ENCODE measurements around the gene RNF141.

Gene RNF141

GRCh38 chr11:10520562-10520961 lies 20.4 kb downstream of the RNF141 start:
- no peak overlapping the region for H3K4me3 ChIP-seq (ENCODE audit: insufficient read depth in 1 of 2, low read depth in 1 of 2, low read length in 2 of 2)
- no peak overlapping the region for H2AK5ac ChIP-seq (ENCODE audit: low read length, severe bottlenecking)
- no peaks in the 10 kb centered on the region for H3K27me3 ChIP-seq (ENCODE audit: control insufficient read depth in 1 of 2, insufficient read depth in 1 of 2, low read length in 2 of 2)
- H2BK12ac ChIP-seq (ENCODE audit: low read length in 2 of 2): no peak overlapping the region
- H3K4me2 ChIP-seq (ENCODE audit: low read length, poor library complexity, severe bottlenecking): no peak overlapping the region
- H2BK5ac ChIP-seq (ENCODE audit: low read depth, low read length, poor library complexity, severe bottlenecking): no peak overlapping the region
- H2BK15ac ChIP-seq (ENCODE audit: low read depth, poor library complexity, severe bottlenecking): no peak overlapping the region
- no peak overlapping the region for H3K4ac ChIP-seq (ENCODE audit: low read depth in 1 of 2, low read length in 2 of 2)
- peaks cover 4% of the 10 kb centered on the region for H3K79me1 ChIP-seq (replicated peaks; ENCODE audit: low read length, poor library complexity, severe bottlenecking)
- H3K36me3 ChIP-seq (ENCODE audit: control insufficient read depth in 1 of 2, insufficient read depth in 2 of 2, low read depth in 1 of 2, low read length in 2 of 2): peaks cover 8 to 88% of the 10 kb centered on the region in 2 experiments
- H4K8ac ChIP-seq (ENCODE audit: low read length): no peak overlapping the region
- WGBS: 90% methylated on average over 2 of the region's 2 CpGs
- no peak for DNase-seq
- no peak overlapping the region for H4K91ac ChIP-seq (ENCODE audit: low read length)
- no peak overlapping the region for H3K23ac ChIP-seq (ENCODE audit: low read length in 2 of 2)
- no peak overlapping the region for H3K27ac ChIP-seq (ENCODE audit: low read length, poor library complexity, severe bottlenecking)
- no peak overlapping the region for H2AFZ ChIP-seq (ENCODE audit: low read depth, low read length)
- H3K4me1 ChIP-seq (ENCODE audit: control insufficient read depth, insufficient read depth, low read depth, low read length): no peaks in the 10 kb centered on the region
- no peaks in the 10 kb centered on the region for H3K9me3 ChIP-seq (ENCODE audit: control insufficient read depth, low read length)
- no peak overlapping the region for H3K9ac ChIP-seq (ENCODE audit: low read length)
- no peak overlapping the region for H2BK120ac ChIP-seq (ENCODE audit: low read depth, low read length)
- no peak overlapping the region for H3K18ac ChIP-seq (ENCODE audit: low read depth in 1 of 2, low read length in 2 of 2)
- no peak overlapping the region for H3K14ac ChIP-seq (ENCODE audit: low read length in 2 of 2)

GRCh38 chr11:10519630-10520029 lies 21.4 kb downstream of the RNF141 start:
- Histone ChIP-seq H3K27me3 (ENCODE audit: control insufficient read depth in 1 of 2, insufficient read depth in 1 of 2, low read length in 2 of 2) (no peaks in the 10 kb centered on the region), H3K79me1 (replicated peaks; ENCODE audit: low read length, poor library complexity, severe bottlenecking) (peaks cover 4% of the 10 kb centered on the region), H3K18ac (ENCODE audit: low read depth in 1 of 2, low read length in 2 of 2) (no peak overlapping the region), H4K8ac (ENCODE audit: low read length) (no peak overlapping the region), H3K36me3 (ENCODE audit: control insufficient read depth in 1 of 2, insufficient read depth in 2 of 2, low read depth in 1 of 2, low read length in 2 of 2) (peaks cover 8 to 88% of the 10 kb centered on the region in 2 experiments), H3K4me1 (ENCODE audit: control insufficient read depth, insufficient read depth, low read depth, low read length) (no peaks in the 10 kb centered on the region), H3K27ac (ENCODE audit: low read length, poor library complexity, severe bottlenecking) (no peak overlapping the region), H4K91ac (ENCODE audit: low read length) (no peak overlapping the region), H2BK12ac (ENCODE audit: low read length in 2 of 2) (no peak overlapping the region), H3K23ac (ENCODE audit: low read length in 2 of 2) (no peak overlapping the region), H2AK5ac (ENCODE audit: low read length, severe bottlenecking) (no peak overlapping the region), H3K4ac (ENCODE audit: low read depth in 1 of 2, low read length in 2 of 2) (no peak overlapping the region), H3K9me3 (ENCODE audit: control insufficient read depth, low read length) (no peaks in the 10 kb centered on the region), H3K9ac (ENCODE audit: low read length) (no peak overlapping the region), H2BK5ac (ENCODE audit: low read depth, low read length, poor library complexity, severe bottlenecking) (no peak overlapping the region), H3K4me2 (ENCODE audit: low read length, poor library complexity, severe bottlenecking) (no peak overlapping the region), H2BK15ac (ENCODE audit: low read depth, poor library complexity, severe bottlenecking) (no peak overlapping the region), H3K4me3 (ENCODE audit: insufficient read depth in 1 of 2, low read depth in 1 of 2, low read length in 2 of 2) (no peak overlapping the region), H3K14ac (ENCODE audit: low read length in 2 of 2) (no peak overlapping the region), H2AFZ (ENCODE audit: low read depth, low read length) (no peak overlapping the region), H2BK120ac (ENCODE audit: low read depth, low read length) (no peak overlapping the region)
- 100% methylated on average over 2 of the region's 2 CpGs for WGBS
- no peak for DNase-seq

GRCh38 chr11:10518891-10519290 lies 22.1 kb downstream of the RNF141 start:
- Histone ChIP-seq H3K4ac (ENCODE audit: low read depth in 1 of 2, low read length in 2 of 2) (no peak overlapping the region), H3K4me2 (ENCODE audit: low read length, poor library complexity, severe bottlenecking) (no peak overlapping the region), H2AK5ac (ENCODE audit: low read length, severe bottlenecking) (no peak overlapping the region), H2BK5ac (ENCODE audit: low read depth, low read length, poor library complexity, severe bottlenecking) (no peak overlapping the region), H3K9me3 (ENCODE audit: control insufficient read depth, low read length) (no peaks in the 10 kb centered on the region), H2BK120ac (ENCODE audit: low read depth, low read length) (no peak overlapping the region), H2BK15ac (ENCODE audit: low read depth, poor library complexity, severe bottlenecking) (no peak overlapping the region), H3K4me1 (ENCODE audit: control insufficient read depth, insufficient read depth, low read depth, low read length) (no peaks in the 10 kb centered on the region), H3K14ac (ENCODE audit: low read length in 2 of 2) (no peak overlapping the region), H3K18ac (ENCODE audit: low read depth in 1 of 2, low read length in 2 of 2) (no peak overlapping the region), H3K36me3 (ENCODE audit: control insufficient read depth in 1 of 2, insufficient read depth in 2 of 2, low read depth in 1 of 2, low read length in 2 of 2) (peaks cover 8 to 90% of the 10 kb centered on the region in 2 experiments), H3K4me3 (ENCODE audit: insufficient read depth in 1 of 2, low read depth in 1 of 2, low read length in 2 of 2) (no peak overlapping the region), H2AFZ (ENCODE audit: low read depth, low read length) (no peak overlapping the region), H3K9ac (ENCODE audit: low read length) (no peak overlapping the region), H3K79me1 (replicated peaks; ENCODE audit: low read length, poor library complexity, severe bottlenecking) (peaks cover 4% of the 10 kb centered on the region), H3K23ac (ENCODE audit: low read length in 2 of 2) (no peak overlapping the region), H3K27me3 (ENCODE audit: control insufficient read depth in 1 of 2, insufficient read depth in 1 of 2, low read length in 2 of 2) (no peaks in the 10 kb centered on the region), H4K91ac (ENCODE audit: low read length) (no peak overlapping the region), H2BK12ac (ENCODE audit: low read length in 2 of 2) (no peak overlapping the region), H3K27ac (ENCODE audit: low read length, poor library complexity, severe bottlenecking) (no peak overlapping the region), H4K8ac (ENCODE audit: low read length) (no peak overlapping the region)
- 100% methylated on average over 2 of the region's 2 CpGs for WGBS
- no peak for DNase-seq

GRCh38 chr11:10518123-10518522 lies 22.9 kb downstream of the RNF141 start:
- Histone ChIP-seq H4K91ac (ENCODE audit: low read length) (no peak overlapping the region), H3K27me3 (ENCODE audit: control insufficient read depth in 1 of 2, insufficient read depth in 1 of 2, low read length in 2 of 2) (no peaks in the 10 kb centered on the region), H2BK12ac (ENCODE audit: low read length in 2 of 2) (no peak overlapping the region), H3K18ac (ENCODE audit: low read depth in 1 of 2, low read length in 2 of 2) (no peak overlapping the region), H3K14ac (ENCODE audit: low read length in 2 of 2) (no peak overlapping the region), H3K9ac (ENCODE audit: low read length) (no peak overlapping the region), H3K23ac (ENCODE audit: low read length in 2 of 2) (no peak overlapping the region), H2AFZ (ENCODE audit: low read depth, low read length) (no peak overlapping the region), H2BK15ac (ENCODE audit: low read depth, poor library complexity, severe bottlenecking) (no peak overlapping the region), H4K8ac (ENCODE audit: low read length) (no peak overlapping the region), H3K9me3 (ENCODE audit: control insufficient read depth, low read length) (no peaks in the 10 kb centered on the region), H3K4me1 (ENCODE audit: control insufficient read depth, insufficient read depth, low read depth, low read length) (no peaks in the 10 kb centered on the region), H3K4ac (ENCODE audit: low read depth in 1 of 2, low read length in 2 of 2) (no peak overlapping the region), H2BK120ac (ENCODE audit: low read depth, low read length) (no peak overlapping the region), H2BK5ac (ENCODE audit: low read depth, low read length, poor library complexity, severe bottlenecking) (no peak overlapping the region), H3K4me2 (ENCODE audit: low read length, poor library complexity, severe bottlenecking) (no peak overlapping the region), H3K27ac (ENCODE audit: low read length, poor library complexity, severe bottlenecking) (no peak overlapping the region), H3K4me3 (ENCODE audit: insufficient read depth in 1 of 2, low read depth in 1 of 2, low read length in 2 of 2) (no peak overlapping the region), H3K36me3 (ENCODE audit: control insufficient read depth in 1 of 2, insufficient read depth in 2 of 2, low read depth in 1 of 2, low read length in 2 of 2) (peaks cover 8 to 85% of the 10 kb centered on the region in 2 experiments), H2AK5ac (ENCODE audit: low read length, severe bottlenecking) (no peak overlapping the region), H3K79me1 (replicated peaks; ENCODE audit: low read length, poor library complexity, severe bottlenecking) (peaks cover 4% of the 10 kb centered on the region)
- DNase-seq: no peak

All from mesenchymal stem cell (in vitro differentiated cells and primary cell).